ENCODE data around the gene RXFP4.

DNA sequence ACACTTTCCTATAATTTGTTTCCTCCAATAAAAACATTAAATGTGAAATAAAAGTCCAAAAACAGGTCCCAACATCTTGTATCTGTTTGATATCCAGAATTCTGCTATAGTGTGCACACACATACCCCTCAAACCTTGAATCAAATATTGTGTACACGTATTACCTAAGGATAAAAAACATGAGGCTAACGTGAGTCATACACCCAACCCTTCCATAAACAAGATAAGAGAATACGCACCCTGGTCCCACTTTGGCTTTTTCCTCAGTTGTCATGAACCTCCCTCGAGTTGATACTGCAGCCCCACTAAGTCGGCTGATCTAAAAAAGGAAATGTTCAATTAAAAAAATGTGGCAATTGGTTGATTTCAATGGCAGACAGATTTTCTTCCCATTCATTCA, 12.4 kb upstream of the RXFP4 start:
- TF ChIP-seq POLR2AphosphoS5 (IDR thresholded peaks at IDR 0.05; ENCODE audit: low read depth, low read length) (no peak), TAF1 (IDR thresholded peaks at IDR 0.05; ENCODE audit: borderline replicate concordance, low read depth, low read length) (no peak), USF2 (IDR thresholded peaks at IDR 0.05; ENCODE audit: borderline replicate concordance, low read depth, low read length) (no peak), MXI1 (IDR thresholded peaks at IDR 0.05; ENCODE audit: low read depth, low read length) (no peak), EP300 (IDR thresholded peaks at IDR 0.05; ENCODE audit: borderline replicate concordance in 1 of 2, low read depth in 1 of 2, low read length in 1 of 2) (no peak), GABPA (IDR thresholded peaks at IDR 0.05; ENCODE audit: low read depth) (no peak), FOXM1 (IDR thresholded peaks at IDR 0.05; ENCODE audit: low read depth) (no peak)
- TF ChIP-seq, protein P1, sequence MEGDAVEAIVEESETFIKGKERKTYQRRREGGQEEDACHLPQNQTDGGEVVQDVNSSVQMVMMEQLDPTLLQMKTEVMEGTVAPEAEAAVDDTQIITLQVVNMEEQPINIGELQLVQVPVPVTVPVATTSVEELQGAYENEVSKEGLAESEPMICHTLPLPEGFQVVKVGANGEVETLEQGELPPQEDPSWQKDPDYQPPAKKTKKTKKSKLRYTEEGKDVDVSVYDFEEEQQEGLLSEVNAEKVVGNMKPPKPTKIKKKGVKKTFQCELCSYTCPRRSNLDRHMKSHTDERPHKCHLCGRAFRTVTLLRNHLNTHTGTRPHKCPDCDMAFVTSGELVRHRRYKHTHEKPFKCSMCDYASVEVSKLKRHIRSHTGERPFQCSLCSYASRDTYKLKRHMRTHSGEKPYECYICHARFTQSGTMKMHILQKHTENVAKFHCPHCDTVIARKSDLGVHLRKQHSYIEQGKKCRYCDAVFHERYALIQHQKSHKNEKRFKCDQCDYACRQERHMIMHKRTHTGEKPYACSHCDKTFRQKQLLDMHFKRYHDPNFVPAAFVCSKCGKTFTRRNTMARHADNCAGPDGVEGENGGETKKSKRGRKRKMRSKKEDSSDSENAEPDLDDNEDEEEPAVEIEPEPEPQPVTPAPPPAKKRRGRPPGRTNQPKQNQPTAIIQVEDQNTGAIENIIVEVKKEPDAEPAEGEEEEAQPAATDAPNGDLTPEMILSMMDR (IDR thresholded peaks at IDR 0.05) = no peak
